GM10847 (cell line): ENCODE results near the gene COL8A2.

Experiments used
- POLR2A ChIP-seq: IDR thresholded peaks from 2 replicates; pipeline ENCODE4 v1.6.1; 2011; ENCODE audit not compliant: insufficient read length; ENCODE audit errors: extremely low read depth

The COL8A2 gene

GRCh38 chr1:36093929-36094328 lies 31.1 kb downstream of the COL8A2 start:
- TF ChIP-seq POLR2A, result no peak

GRCh38 chr1:36093226-36093625 lies 31.8 kb downstream of the COL8A2 start:
- no peak for TF ChIP-seq POLR2A

DNA sequence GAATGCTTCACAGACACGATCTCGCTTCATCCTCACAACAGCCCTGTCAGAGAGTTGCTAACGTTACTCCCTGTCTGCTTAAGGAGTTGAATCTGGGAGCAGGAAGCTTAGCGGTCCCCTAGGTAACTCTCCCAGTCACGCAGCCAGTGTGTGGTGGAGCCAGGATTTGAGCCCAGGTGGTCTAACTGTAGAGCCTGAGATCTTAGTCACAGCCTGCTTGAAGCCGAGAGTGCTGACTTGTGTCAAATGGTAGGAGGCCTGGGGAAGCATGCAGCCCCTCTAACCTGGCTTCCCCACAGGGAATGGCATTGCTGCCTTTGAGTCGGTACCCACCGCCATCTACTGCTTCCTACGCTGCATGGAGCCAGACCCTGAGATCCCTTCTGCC lies 32.2 kb downstream of the COL8A2 start:
- no peak for TF ChIP-seq POLR2A

DNA sequence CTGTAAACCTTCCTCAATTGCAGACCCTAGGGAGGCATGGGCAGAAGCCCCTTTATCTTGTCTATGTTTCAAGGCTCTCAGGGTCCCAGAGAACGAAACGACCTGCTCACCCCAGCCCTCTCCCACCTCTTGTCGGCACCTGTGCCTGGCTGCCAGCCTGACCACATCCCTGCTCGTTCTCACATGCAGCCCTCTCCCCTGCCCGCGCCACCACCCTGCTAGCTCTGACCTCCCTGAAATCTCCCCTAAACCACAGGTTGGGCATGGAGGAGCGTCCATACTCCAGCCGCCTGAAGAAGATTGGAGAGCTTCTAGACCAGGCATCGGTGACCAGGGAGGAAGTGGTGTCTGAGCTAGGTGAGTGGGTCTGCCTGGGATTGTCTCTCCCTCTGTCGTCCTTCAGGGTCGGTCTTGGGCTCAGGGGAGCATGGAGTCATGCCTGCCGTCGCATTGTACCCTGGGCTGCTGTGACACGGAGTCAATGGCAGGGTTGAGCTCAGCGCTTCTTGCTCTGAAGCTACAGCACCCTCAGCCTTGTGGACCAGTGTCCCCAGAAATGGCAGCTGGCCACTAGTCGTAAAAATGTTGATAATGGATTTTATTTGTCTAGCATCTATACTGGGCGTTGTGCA lies 32.7 kb downstream of the COL8A2 start:
- no peak for TF ChIP-seq POLR2A

DNA sequence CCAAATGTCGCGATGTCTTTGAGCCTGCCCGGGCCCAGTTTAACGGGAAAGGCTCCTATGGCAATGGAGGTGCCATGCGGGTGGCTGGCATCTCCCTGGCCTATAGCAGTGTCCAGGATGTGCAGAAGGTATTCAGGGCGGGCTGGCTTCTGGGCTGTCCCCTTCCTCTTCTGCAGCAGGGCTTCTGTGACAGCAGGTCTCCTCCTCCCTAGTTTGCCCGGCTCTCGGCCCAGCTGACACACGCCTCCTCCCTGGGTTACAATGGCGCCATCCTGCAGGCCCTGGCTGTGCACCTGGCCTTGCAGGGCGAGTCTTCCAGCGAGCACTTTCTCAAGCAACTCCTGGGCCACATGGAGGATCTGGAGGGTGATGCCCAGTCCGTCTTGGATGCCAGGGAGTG lies 33.3 kb downstream of the COL8A2 start:
- TF ChIP-seq POLR2A, result no peak

- no peak for TF ChIP-seq POLR2A
Observed at GRCh38 chr1:36091141-36091540, 33.9 kb downstream of the COL8A2 start.

DNA sequence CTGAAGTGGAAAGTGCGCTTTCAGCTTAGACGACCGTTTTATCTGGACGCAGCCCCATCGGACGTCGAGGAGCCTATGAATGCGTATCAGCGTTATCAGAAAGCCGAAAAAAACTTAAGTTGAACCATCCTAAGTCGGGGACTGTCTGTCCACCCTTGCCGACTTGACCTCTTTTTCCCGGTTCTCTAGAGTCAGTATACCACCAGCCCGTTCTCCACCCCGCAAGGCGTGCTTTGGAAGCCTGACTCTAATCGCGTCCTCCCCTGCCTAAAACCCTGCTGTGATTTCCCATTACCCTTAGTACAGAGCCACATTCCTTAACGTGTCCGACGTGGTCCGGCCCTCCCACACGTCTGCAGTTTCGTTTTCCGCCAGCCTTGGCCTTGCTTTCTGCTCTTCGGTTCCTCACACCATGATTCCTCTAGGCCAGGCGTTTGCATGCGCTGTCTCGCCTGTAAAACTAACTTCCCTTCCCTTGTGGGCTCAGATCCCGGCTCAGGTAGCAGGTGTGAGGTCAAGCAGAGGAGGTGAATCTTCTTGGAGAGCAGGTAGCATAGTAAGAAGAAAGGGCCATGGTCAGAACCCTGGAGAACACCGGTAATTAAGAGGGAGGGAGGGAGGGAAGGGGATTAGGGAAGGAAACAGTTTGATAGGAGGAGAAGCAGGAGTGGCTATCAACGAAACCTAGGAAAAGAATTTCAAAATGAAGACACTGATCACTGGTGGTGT lies 35.5 kb downstream of the COL8A2 start:
- peak; percentile 22 for TF ChIP-seq POLR2A

- TF ChIP-seq POLR2A, result peak; percentile 95
Observed at GRCh38 chr1:36088577-36089392, 36.2 kb downstream of the COL8A2 start, which contains the start of gene ADPRS. Gene ADPRS, plus strand, starts transcription at chr1:36088892. Its CDS starts 13 bp downstream, at chr1:36088905.

DNA sequence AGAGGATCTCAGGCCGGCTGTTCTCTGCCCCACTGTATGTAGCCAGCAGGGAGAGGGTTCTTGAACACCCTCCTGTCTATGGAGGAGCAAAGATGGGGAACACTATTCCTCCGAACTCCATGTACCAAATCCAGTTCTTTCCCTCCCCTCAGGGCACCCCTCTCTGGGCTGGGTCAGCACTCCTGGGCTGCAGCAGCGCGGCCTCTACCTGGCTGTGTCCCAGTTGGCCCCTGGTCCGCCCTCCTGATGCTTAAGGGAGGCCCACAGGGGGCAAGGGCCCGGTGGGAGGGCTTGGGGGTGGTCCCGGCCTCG lies 36.8 kb downstream of the COL8A2 start:
- TF ChIP-seq POLR2A, result no peak

- TF ChIP-seq POLR2A, result no peak
Observed at GRCh38 chr1:36087233-36088123, 37.5 kb downstream of the COL8A2 start.

DNA sequence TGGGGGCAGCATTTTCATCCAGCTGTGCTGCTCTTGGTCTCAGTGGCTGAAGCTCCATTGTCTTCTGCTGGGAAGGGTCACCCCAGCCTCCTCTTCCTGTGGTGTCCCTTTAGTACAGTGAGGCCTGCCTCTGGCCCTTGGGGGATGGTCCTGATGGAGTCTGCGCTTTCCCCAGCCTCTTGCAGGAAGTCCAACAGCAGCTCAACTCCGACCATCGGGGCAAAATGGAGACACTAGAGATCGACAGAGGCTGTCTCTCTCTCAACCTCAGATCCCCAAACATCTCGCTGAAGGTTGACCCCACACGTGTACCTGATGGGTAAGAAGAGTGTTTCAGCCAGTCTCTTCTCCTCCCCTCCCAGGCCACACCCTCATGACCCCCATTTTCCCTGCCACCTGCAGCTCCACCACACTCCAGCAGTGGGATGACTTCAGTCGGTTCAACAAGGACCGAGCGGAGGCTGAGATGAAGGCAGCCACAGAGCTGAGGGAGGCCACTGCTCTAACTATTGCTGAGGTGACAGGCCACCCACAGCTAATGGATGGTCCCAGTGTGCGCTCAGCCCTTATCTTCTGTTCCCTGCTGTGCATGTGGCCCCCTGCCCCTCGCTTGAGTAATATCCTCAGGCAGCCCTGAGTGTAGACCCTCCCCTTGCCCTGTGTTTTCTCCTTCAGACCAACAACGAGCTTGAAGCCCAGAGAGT lies 38.3 kb downstream of the COL8A2 start:
- TF ChIP-seq POLR2A, result no peak

GRCh38 chr1:36085686-36086526 lies 39.1 kb downstream of the COL8A2 start:
- TF ChIP-seq POLR2A, result no peak

DNA sequence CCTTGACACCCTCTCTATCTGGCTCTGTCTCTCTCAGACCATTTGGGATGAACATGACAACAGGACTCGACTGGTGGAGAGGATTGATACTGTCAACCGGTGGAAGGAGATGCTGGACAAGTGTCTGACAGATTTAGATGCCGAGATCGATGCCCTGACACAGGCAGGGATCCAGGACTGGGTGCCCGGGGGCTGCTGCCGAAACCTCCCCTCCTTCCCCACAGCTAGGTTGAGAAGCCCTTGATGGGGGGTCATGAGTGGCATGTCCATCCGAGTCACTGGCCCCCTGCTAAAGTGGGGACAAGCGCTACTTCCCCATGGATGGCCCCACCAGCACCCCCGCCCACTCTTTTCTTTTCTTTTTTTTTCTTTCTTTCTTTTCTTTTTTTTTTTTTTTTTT lies 39.9 kb downstream of the COL8A2 start:
- no peak for TF ChIP-seq POLR2A
